GM12878 (cell line): ENCODE measurements around the gene LIN37. TPM values are rescaled to one million over a fixed set of nuclear protein-coding genes. Genes with fewer than 3 reads are reported as not detected.
A peak's percentile ranks its signal among the peaks of the same experiment; 100 is the strongest.

ENCODE experiments used
- BHLHE40 ChIP-seq, 2 experiments: fragments of 450-650 bp in 1 of 2; IDR thresholded peaks; 2 replicates each; pipeline ENCODE4 v1.6.1; 2011 to 2017; ENCODE audit warnings: low read depth in 2 of 2, borderline replicate concordance in 1 of 2, improper control_type of control experiment in 1 of 2, low read length in 1 of 2, mild to moderate bottlenecking in 1 of 2
- CBFB ChIP-seq: IDR thresholded peaks from 2 replicates; pipeline ENCODE4 v1.6.1; 2016; ENCODE audit warnings: antibody characterized with exemption, low read depth
- CHD2 ChIP-seq: IDR thresholded peaks from 2 replicates; pipeline ENCODE4 v1.6.1; 2011; ENCODE audit warnings: low read depth, low read length, improper control_type of control experiment, borderline replicate concordance
- CREM ChIP-seq: IDR thresholded peaks from 2 replicates; pipeline ENCODE4 v1.6.1; 2014; ENCODE audit warnings: antibody characterized with exemption, low read depth
- EED ChIP-seq: sonication (generic); IDR thresholded peaks from 2 replicates; pipeline ENCODE4 v1.6.1; 2016; ENCODE audit warnings: antibody characterized with exemption, low read depth
- HDGF ChIP-seq: fragments of 450-650 bp; IDR thresholded peaks from 2 replicates; pipeline ENCODE4 v1.6.1; 2016; ENCODE audit warnings: antibody characterized with exemption
- IKZF1 ChIP-seq: fragments of 450-650 bp; conservative IDR thresholded peaks from 2 replicates; pipeline ENCODE4 v1.6.1; 2017; ENCODE audit warnings: antibody characterized with exemption, mild to moderate bottlenecking
- JUNB ChIP-seq: IDR thresholded peaks from 2 replicates; pipeline ENCODE4 v1.6.1; 2016; ENCODE audit warnings: antibody characterized with exemption, mild to moderate bottlenecking
- JUND ChIP-seq: IDR thresholded peaks from 2 replicates; pipeline ENCODE4 v1.6.1; 2012; ENCODE audit warnings: low read depth, mild to moderate bottlenecking, low read length, improper control_type of control experiment, moderate library complexity
- KDM1A ChIP-seq: fragments of 200-600 bp; sonication (generic); IDR thresholded peaks from 2 replicates; pipeline ENCODE4 v1.6.1; 2016; ENCODE audit warnings: borderline replicate concordance
- NFXL1 ChIP-seq: fragments of 450-650 bp; IDR thresholded peaks from 2 replicates; pipeline ENCODE4 v1.6.1; 2017; ENCODE audit warnings: antibody characterized with exemption, mild to moderate bottlenecking, borderline replicate concordance
- NRF1 ChIP-seq: conservative IDR thresholded peaks from 2 replicates; pipeline ENCODE4 v1.6.1; 2011; ENCODE audit warnings: mild to moderate bottlenecking, low read depth, low read length, improper control_type of control experiment
- PML ChIP-seq: IDR thresholded peaks from 2 replicates; pipeline ENCODE4 v1.6.1; 2012; ENCODE audit warnings: low read length, inconsistent platforms
- POLR2A ChIP-seq: IDR thresholded peaks from 2 replicates; pipeline ENCODE4 v1.6.1; 2011; ENCODE audit warnings: low read depth, mild to moderate bottlenecking, low read length
- POLR2AphosphoS2 ChIP-seq: IDR thresholded peaks from 2 replicates; pipeline ENCODE4 v1.6.1; 2011; ENCODE audit warnings: low read depth, mild to moderate bottlenecking, low read length, improper control_type of control experiment, moderate library complexity
- RFX5 ChIP-seq: IDR thresholded peaks from 2 replicates; pipeline ENCODE4 v1.6.1; 2011; ENCODE audit warnings: low read depth, low read length, improper control_type of control experiment
- SIX5 ChIP-seq: IDR thresholded peaks from 2 replicates; pipeline ENCODE4 v1.6.1; 2011; ENCODE audit warnings: mild to moderate bottlenecking, low read depth, low read length, moderate library complexity; ENCODE audit not compliant: severe bottlenecking
- SP1 ChIP-seq: IDR thresholded peaks from one replicate; pipeline ENCODE4 v1.6.1; 2011; ENCODE audit warnings: low read depth, low read length
- SRF ChIP-seq, 2 experiments: IDR thresholded peaks; 2 replicates each; pipeline ENCODE4 v1.6.1; 2011; ENCODE audit warnings: low read depth in 2 of 2, low read length in 2 of 2, mild to moderate bottlenecking in 1 of 2, moderate library complexity in 1 of 2
- WRNIP1 ChIP-seq: IDR thresholded peaks from 2 replicates; pipeline ENCODE4 v1.6.1; 2011; ENCODE audit warnings: low read depth, low read length, improper control_type of control experiment, borderline replicate concordance
- YBX1 ChIP-seq: fragments of 450-650 bp; IDR thresholded peaks from 2 replicates; pipeline ENCODE4 v1.6.1; 2016; ENCODE audit warnings: antibody characterized with exemption
- ZNF207 ChIP-seq: fragments of 450-650 bp; IDR thresholded peaks from 2 replicates; pipeline ENCODE4 v1.6.1; 2014; ENCODE audit warnings: antibody characterized with exemption, mild to moderate bottlenecking, borderline replicate concordance
- polyA plus RNA-seq, 11 experiments: library from polyadenylated mRNA; depleted of rRNA in 4 of 11; unstranded in 6 of 11; stranded (reverse) in 5 of 11; fragments of >200 nt; fragmentation: Nextera tagmentation in 4 of 11; fragmentation: Illumina TruSeq in 1 of 11; extraction: Ambion mirVana in 4 of 11; extraction: Trizol in 1 of 11; gene quantifications; 1 replicate in 1 of 11; 2 replicates in 10 of 11; pipeline versions ENCODE4 v1.2.1 to v1.2.3, GENCODE V29; 2011 to 2016; ENCODE audit warnings: inconsistent platforms in 2 of 11, missing spikeins in 2 of 11, low read depth in 1 of 11
- total RNA-seq, 4 experiments: library from RNA; depleted of rRNA in 3 of 4; stranded (reverse); fragments of >200 nt in 3 of 4; fragmentation: Illumina TruSeq in 1 of 4; extraction: Trizol in 1 of 4; gene quantifications; 2 replicates each; pipeline versions ENCODE4 v1.2.1 to v1.2.3, GENCODE V29; 2013 to 2021
- TF ChIP-seq, protein P1 (sequence below): fragments of 450-650 bp; IDR thresholded peaks from 2 replicates; pipeline ENCODE4 v1.6.1; 2017; ENCODE audit warnings: antibody characterized with exemption, mild to moderate bottlenecking, moderate library complexity
- TF ChIP-seq, protein P2 (sequence below): IDR thresholded peaks from 2 replicates; pipeline ENCODE4 v1.6.1; 2012; ENCODE audit warnings: low read depth, low read length, improper control_type of control experiment
- TF ChIP-seq, protein P3 (sequence below): fragments of 450-650 bp; IDR thresholded peaks from 2 replicates; pipeline ENCODE4 v1.6.1; 2016; ENCODE audit warnings: mild to moderate bottlenecking

Gene LIN37
- total and polyA plus RNA-seq, 10 of the 15 experiments (the other 5 are each of a cell fraction or from before 2014, with no cell fraction given): 0.69 to 11.9 (median 7.6) TPM

DNA sequence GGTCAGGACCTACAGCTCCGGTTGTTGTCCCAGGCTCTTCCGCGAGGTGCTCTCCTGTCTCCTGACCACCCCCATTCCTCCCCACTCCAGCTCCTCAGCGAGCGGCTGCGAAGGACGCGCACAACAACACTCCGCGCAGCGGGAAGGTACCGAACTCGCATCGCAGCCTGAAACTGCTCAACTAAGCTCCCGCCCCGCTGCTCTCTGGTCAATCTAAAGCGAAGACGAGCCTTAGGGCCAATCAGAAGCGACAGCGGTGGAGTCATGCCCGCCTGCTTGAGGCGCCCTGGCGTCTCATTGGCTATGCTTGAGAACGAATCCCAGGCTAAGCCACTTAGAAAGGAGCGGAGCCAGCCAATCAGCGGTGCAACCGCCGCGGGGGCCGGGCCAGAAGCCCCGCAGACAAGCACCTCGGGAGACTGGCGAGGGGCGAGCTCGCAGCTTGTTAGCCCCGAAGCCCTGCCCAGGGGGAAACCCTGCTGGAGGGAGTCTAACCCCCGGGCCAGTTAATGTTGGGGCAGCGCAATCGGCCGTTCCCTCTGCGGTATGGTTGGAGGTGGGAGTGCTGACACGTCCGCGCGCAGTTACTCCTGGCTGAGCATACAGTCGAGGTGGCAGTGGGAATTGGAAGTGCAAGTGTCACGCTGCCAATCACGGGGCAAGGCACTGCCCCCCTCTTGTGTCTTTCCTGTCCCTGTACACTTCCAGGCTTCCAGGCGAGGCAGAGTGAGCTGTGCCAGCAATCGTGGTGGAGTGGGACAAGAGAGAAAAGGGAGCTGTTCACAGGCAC is 46.0 kb upstream of the LIN37 start (continued):
- TF ChIP-seq ZNF207 (0 out of 2 replicates have a peak, but pooled peaks have one; percentile 33), NFXL1 (no peak), CBFB (no peak), PML (no peak), SIX5 (no peak), IKZF1 (peak; percentile 80), JUNB (no peak), WRNIP1 (no peak), SRF (IDR thresholded peaks at IDR 0.05; ENCODE audit: low read depth in 2 of 2, low read length in 2 of 2) (no peak), EED (no peak), CREM (peak; percentile 50; the same call in 1 of the 2 replicates), HDGF (no peak; the same call in 1 of the 2 replicates), POLR2A (peak; percentile 93), RFX5 (peak; percentile 54), JUND (no peak; the same call in 1 of the 2 replicates), NRF1 (no peak), KDM1A (no peak), BHLHE40 (IDR thresholded peaks at IDR 0.05; ENCODE audit: borderline replicate concordance in 1 of 2, low read depth in 2 of 2, low read length in 1 of 2) (peak in 1 of 2 experiments; percentile 51; a peak in 1 of 4 replicates), SP1 (peak; percentile 100), CHD2 (peak; percentile 97), POLR2AphosphoS2 (peak; percentile 71; the same call in 1 of the 2 replicates), YBX1 (no peak)
- TF ChIP-seq, protein P1, sequence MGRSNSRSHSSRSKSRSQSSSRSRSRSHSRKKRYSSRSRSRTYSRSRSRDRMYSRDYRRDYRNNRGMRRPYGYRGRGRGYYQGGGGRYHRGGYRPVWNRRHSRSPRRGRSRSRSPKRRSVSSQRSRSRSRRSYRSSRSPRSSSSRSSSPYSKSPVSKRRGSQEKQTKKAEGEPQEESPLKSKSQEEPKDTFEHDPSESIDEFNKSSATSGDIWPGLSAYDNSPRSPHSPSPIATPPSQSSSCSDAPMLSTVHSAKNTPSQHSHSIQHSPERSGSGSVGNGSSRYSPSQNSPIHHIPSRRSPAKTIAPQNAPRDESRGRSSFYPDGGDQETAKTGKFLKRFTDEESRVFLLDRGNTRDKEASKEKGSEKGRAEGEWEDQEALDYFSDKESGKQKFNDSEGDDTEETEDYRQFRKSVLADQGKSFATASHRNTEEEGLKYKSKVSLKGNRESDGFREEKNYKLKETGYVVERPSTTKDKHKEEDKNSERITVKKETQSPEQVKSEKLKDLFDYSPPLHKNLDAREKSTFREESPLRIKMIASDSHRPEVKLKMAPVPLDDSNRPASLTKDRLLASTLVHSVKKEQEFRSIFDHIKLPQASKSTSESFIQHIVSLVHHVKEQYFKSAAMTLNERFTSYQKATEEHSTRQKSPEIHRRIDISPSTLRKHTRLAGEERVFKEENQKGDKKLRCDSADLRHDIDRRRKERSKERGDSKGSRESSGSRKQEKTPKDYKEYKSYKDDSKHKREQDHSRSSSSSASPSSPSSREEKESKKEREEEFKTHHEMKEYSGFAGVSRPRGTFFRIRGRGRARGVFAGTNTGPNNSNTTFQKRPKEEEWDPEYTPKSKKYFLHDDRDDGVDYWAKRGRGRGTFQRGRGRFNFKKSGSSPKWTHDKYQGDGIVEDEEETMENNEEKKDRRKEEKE: no peak
- TF ChIP-seq, protein P2, sequence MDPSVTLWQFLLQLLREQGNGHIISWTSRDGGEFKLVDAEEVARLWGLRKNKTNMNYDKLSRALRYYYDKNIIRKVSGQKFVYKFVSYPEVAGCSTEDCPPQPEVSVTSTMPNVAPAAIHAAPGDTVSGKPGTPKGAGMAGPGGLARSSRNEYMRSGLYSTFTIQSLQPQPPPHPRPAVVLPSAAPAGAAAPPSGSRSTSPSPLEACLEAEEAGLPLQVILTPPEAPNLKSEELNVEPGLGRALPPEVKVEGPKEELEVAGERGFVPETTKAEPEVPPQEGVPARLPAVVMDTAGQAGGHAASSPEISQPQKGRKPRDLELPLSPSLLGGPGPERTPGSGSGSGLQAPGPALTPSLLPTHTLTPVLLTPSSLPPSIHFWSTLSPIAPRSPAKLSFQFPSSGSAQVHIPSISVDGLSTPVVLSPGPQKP: no peak
- TF ChIP-seq, protein P3, sequence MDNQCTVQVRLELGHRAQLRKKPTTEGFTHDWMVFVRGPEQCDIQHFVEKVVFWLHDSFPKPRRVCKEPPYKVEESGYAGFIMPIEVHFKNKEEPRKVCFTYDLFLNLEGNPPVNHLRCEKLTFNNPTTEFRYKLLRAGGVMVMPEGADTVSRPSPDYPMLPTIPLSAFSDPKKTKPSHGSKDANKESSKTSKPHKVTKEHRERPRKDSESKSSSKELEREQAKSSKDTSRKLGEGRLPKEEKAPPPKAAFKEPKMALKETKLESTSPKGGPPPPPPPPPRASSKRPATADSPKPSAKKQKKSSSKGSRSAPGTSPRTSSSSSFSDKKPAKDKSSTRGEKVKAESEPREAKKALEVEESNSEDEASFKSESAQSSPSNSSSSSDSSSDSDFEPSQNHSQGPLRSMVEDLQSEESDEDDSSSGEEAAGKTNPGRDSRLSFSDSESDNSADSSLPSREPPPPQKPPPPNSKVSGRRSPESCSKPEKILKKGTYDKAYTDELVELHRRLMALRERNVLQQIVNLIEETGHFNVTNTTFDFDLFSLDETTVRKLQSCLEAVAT: no peak; the same call in none of the 2 replicates
